Dermis microvascular lymphatic vessel endothelial cell (primary cell): Measurements from ENCODE around the gene NECTIN1. TPM values are rescaled to one million over a fixed set of nuclear protein-coding genes. Genes with fewer than 3 reads are reported as not detected.

Experiments used
- DNase-seq, 2 donors: peaks; one replicate each; pipeline versions ENCODE4 v3.0.0 to v3.0.0-alpha.2; 2010; ENCODE audit warnings: low read depth in 2 of 2
- total RNA-seq: library from RNA; depleted of rRNA; stranded (reverse); fragments of >200 nt; gene quantifications from 2 replicates; pipeline ENCODE4 v1.2.1, GENCODE V29; 2014

Gene NECTIN1
- total RNA-seq, 1 donor from 2014 or later: 5.4 TPM

DNA sequence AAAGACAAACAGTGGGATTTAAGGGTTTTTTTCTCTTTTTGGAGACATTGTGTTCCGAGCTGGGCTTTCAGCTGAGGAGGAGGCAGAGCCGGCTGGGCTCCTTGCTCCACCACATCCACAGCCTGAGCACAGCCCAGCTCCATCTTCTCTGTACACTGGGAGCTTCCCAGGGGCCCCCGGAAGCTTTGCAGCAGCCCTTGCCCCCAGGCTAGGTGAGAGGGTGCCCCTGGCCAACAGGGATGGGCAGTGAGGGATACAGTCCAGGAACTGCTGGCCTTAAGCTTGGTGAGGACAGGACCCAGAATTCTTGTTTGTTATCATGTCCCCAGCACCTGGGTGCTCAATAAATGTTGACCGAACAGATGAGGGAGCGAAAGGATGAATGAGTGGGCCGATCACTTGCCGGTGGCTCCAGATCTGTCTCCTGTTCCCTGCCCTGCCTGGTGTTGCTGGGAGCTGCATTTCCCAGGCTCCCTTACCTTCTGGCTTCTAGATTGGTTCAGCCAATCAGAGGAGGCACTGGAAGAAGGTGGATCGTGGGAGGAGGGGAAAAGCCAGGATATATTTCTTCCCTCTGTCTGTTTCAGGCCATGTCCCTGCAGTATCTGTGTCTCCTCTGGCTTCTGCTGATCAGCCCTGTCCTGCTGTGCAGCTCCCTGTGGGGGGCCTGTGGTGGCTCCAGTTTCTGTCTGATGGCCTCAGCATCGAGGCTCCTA lies 26.5 kb upstream of the NECTIN1 start:
- DNase-seq: no peak

- DNase-seq: no peak
Observed at GRCh38 chr11:119754656-119755355, 25.8 kb upstream of the NECTIN1 start.

DNA sequence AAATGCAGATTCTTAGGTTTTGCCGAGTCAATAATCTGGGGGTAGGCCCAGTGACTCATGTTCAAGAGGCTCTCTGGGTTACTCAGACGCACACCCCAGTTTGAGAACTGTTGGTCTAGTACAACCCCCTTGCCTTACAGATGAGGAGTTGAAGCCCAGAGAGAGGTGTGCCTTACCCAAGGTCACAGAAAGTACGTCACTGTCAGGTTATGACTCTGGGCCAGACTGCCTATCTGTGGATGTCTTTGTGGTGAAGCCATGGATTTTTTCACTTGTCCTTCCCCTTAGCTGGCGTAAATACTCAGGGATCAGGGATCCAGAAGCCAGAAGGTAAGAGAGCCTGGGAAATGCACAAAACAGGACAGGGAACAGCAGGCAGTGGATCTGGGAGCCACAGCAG lies 25.2 kb upstream of the NECTIN1 start:
- no peak for DNase-seq

- DNase-seq: no peak
Observed at GRCh38 chr11:119752946-119753345, 23.9 kb upstream of the NECTIN1 start.

DNA sequence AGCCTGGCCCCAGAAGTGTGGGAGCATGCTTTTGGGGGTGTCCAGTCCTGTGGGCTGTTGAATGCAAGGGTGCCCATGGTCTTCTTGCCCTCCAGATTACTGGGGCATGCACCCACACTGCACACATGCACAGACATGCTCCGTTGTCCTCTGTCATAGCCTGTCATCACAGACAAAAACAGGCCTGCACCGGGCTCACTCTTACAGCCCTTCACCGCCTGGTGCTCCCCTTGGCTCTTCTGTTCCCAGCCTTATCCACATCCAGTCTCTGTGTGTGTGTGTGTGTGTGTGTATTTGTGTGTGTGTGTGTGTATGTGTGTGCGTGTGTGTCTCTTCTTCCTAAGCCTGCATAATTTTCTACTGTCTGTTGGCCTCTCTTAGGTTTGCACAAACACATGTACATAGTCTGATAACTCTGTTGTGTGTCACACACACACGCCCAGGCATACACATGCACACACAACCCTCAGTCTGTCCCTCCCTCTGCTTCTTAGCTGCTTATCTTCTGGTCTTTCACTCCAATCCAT lies 23.4 kb upstream of the NECTIN1 start:
- no peak for DNase-seq

- no peak for DNase-seq
Observed at GRCh38 chr11:119750056-119750455, 21.1 kb upstream of the NECTIN1 start.

DNA sequence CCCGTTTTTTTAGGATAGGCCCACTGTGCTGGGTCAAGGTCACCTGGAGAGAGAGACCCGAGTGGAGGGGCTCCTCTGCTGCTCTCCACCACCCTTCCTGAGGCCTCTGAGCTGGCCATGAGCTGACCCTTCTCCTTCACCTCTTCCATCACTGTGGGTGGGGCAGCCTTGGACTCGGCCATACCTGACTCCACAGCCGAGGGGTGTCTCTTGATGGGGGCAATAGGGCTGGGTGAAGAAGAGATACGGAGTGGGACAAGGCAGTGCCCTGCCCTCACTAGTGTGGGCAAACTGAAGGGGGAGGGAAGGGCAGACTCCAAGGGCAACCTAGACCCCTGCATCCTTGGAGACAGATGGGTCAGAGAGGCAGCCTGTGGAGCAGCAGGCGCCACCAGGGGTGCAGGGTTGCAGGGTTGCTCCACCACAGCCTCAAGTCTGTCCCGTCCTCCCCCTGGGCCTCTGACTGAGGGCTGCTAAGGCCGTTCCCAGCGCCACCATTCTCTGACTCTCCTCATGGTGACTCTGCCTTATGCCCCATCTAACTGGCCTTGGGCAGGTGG lies 20.1 kb upstream of the NECTIN1 start:
- no peak for DNase-seq

DNA sequence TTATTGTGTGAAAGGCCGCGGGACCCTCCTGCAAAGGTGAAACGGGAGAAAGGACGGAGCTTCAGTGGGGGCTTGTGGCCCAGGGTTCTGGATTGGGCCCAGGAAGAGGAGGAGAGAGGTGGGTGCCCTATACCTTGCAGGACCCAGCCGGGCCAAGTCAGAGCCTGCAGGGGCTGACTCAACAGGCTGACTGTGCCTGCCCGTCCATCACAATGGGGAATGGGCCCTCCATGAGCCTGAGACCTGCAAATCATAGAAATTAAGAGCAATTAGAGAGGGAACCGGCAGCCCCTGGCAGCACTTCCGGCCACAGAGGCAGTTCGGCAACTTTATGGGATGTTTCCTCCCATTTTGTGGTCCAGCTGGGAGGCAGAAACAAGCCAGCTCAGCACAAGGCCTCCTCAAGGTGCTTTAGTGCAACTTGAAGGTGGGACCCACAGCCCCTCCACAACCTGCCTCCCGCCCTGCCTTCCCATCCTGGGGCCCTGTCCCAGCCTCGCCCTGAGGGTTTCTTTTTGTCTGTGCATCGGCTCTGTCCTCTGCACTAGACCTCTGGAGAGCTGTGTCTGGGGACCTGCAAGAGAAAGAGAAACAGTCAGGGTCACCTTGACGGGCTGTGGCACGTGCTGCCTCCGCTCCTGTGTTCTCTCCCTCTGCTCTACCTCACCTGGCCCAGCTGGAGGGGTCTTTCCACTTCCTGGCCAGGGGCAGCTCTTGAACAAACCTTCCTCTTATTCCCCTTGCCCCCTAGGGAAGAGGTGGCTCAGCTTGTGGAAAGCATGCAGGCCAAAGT lies 19.1 kb upstream of the NECTIN1 start:
- no peak for DNase-seq

DNA sequence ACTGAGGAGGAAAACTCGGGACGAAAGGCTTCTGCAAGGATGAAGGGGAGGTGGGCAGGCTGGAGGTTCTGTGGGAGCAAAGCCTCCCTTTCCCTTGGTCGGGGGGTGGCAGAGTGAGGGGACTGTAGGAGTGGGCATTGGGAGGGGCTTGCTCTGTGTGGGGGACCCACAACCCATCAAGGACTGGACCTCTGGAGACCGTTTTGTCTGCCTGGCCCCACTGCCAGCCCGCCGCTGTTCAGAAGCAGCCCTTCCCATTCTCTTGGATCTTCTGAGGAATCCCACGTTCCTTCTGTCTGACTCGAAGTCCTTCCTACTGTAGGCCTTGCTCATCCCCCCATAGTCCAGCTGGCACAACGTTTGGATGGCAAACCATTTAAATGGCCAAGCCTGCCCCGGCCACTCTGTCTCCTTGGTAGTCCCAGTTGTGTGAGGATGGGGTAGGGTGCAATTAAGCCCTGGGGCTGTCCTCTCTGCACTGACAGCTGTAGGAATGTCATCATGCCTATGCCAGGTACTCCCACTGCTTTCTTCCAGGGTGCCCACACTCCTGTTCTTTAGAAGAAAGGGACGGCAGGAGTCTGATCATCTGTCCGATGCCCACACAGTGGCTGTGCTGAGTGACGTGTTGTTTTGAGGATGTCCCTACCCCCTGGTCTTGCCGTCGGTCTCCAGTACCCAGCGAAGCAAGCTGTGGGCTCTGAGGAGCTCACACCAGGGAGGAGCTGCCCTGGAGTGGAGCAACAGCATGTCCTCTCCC lies 17.0 kb upstream of the NECTIN1 start:
- DNase-seq: no peak

GRCh38 chr11:119745112-119745511 lies 16.1 kb upstream of the NECTIN1 start:
- DNase-seq: no peak

DNA sequence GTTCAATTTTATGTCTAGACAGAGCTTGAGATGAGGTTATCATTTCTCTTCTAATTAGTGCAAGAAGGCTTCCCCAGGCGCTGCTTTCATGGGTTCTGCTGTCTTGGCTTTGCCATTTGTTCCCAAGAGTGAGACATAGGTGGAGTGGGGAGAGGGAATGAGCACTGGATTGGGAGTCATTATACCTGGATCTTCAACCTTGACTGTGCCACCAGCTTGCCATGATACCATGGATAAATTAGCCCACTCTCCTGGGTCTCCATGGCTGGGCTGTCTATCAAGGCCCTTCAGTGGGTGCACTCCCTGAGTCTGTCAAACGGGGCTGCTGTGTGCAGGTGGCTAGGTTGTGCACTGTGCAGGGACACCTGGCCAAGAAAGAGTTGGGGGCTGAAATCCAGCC lies 15.6 kb upstream of the NECTIN1 start:
- DNase-seq: no peak

DNA sequence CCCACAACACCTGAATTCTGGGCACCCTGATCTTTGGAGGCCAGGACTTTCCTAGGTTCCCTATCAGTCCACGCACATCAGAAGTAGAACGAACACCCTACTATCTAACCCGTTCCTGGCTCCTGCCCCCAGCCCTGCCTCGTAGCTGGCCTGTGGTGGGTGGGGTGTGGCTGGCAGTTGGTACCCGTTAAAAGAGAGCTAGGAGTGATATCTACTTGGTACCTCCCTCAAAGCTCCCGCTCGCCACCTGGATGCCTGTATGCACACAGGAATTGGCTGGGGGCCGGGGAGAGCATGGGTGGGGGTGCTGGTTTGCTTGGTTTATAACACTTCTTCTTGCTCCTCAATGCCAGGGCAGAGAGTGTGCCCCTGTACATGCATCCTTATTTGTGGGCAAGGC lies 14.0 kb upstream of the NECTIN1 start:
- DNase-seq: no peak

DNA sequence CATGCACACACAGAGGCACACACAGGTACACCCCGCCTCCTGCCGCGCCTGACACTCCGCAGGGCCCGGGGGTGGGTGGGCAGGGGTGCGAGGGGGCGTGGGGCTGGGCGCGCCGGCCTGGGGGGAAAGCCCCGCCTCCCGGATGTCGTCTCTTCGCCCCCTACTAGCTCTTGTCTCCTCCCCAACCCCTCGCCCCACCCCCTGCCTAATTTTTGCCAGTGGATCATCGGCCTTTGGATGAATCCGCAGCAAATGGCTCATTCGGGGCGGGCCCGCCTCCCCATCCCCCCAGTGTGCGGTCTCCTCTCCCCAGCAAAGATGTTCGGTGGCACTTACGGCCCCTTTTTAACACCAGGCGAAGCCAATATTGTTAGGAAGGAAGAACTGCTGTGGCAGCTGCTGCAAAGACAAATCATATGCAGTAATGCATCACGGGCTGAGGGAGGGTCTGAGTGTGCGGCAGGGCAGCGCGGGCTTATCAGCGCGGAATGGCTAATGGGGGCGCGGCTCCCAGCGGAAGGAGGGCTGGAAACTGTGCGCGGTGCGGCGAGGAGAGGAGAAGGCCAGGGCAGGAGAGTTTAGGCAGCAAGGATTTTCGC lies 13.4 kb upstream of the NECTIN1 start:
- no peak for DNase-seq

DNA sequence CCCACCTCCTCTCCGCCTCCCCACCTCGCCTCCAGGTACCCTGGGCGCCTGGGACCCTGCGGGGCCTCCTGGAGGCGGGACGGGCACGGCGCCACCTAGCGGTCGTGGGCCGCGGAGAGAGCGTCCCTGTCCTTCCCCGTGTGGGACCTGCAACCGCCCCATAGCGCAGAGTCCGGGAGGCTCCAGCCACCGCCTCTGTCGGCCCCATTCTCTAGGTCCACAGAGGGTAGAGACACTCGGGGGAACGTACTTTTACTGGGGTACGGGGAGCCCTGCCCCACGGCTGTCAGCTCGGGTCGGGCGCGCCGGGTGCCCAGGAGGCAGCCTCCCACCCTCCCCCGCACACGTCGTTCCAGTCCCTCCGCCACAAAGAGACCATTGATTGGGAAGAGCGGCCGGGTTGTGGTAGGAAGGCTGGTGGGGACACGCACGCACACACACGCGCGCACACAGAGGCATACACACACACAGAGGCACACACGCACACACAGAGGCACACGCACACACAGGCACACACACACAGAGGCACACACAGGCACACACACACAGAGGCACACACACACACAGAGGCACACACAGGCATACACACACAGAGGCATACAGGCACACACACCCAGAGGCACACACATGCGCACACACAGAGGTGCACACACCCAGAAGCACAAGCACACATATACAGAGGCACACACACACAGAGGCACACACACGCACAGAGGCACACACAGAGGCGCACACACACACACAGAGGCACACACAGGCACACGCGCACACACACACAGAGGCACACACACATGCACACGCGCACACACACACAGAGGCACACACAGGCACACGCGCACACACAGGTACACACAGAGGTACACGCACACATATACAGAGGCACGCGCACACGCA lies 12.6 kb upstream of the NECTIN1 start:
- DNase-seq: peak in 1 of 2 donors; percentile 44

DNA sequence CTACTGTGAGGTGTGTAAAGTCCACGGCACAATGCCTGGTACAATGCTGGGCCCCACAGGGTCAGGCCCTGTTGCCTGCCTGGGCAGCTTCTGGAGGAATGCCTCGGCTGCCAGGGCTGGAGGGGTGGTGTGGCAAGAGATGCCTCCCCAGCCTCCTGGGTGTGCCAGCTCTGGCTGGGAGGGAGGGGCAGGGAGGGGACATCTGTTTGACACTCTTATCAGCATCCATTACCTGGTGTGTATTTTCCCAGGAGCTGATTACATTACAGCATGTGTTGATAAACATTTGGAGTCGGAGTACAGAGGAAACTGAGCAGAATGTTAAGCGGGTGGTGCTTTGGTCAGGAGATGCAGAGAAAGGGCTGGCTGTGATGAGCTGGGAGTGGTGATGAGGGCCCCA lies 11.0 kb upstream of the NECTIN1 start:
- DNase-seq: no peak

DNA sequence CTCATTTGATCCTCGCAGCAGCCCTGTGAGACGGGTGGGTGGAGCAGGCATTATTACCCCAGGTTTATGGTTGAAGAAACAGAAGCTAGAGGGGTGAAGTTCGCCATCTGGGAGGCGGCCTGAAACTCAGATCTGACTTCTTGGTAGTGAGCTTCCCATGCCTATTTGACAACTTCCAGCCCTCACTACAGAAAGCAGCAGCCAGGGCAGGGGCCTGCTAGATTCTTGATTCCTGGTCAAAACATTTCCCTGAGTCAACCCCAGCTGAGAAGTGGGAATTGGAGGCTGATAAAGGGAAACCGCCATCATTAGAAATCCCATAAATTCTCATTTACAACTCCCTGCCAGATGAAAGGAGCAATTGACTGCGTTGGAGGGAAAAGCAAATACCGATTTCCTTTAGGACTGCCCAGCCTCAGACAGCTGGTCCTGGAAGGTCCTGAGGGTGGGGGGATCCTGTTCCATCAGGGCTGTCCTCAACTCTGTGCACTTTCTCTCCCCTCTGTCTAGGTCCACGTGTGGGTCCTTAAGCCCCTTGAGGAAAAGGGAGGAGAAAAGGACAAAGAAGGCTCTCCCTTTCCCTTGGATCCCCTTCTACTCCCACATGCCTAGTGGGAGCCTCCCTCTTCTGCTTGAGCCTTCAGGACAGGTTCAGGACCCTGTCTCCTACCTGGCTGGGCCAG lies 10.2 kb upstream of the NECTIN1 start:
- no peak for DNase-seq

GRCh38 chr11:119738059-119738439 lies 9.0 kb upstream of the NECTIN1 start:
- no peak for DNase-seq

- no peak for DNase-seq
Observed at GRCh38 chr11:119737366-119738058, 8.5 kb upstream of the NECTIN1 start.

- DNase-seq: peak; percentile 32 to 35
Observed at GRCh38 chr11:119734788-119735187, 5.8 kb upstream of the NECTIN1 start.
